ENCODE measurements around the gene CREG2. TPM values are rescaled to one million over a fixed set of nuclear protein-coding genes. Genes with fewer than 3 reads are reported as not detected.

The CREG2 gene
- total RNA-seq, 1 experiment from 2014 or later: 12.3 TPM

DNA sequence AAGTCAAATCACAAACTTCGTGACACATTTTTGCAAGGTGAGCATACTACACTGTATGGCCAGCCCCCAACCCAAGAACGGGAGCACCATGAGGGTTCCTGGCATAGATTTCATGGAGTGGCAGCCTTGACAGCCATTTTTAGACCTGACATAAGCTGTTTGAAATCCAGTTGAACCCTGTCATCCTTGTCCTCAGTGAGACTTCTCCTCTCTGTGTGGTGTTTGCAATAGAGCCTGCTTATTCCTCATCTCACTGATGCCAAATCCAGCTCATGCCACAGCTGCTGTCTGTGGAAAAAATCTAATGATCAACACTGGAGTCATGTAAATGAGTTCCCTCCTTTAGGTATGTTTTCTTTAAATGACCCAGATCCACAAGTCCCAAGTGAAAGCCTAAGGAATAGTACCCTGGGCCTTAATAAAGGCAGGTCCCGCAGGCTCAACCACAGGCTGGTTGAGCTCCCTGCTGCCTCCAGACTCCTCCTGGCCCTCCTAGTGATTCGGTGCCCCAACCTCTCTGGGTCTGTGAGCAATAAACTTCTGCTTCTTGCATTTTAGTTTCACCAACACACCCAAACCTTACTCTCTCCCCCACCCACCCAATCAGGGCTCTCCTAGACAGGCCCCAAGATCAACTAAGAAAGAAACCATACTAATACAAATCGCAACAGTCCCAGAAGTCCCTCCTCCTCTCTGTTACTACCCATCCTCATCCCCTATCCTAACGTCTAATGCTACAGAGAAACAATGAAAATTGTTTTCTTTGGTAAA, 8.4 kb upstream of the CREG2 start:
- H2AFZ ChIP-seq: no peak overlapping the region
- H4K20me1 ChIP-seq (ENCODE audit: insufficient read depth): no peaks in the 10 kb centered on the region
- H3K4me3 ChIP-seq: peak overlapping the region; percentile 31; the same call in 1 of the 2 replicates
- H3K4me2 ChIP-seq: peak overlapping the region; percentile 71
- no peaks in the 10 kb centered on the region for H3K79me2 ChIP-seq (ENCODE audit: low read depth)
- no peak for DNase-seq
- peaks cover 39% of the 10 kb centered on the region for H3K4me1 ChIP-seq (replicated peaks; ENCODE audit: insufficient read depth)
- H3K27ac ChIP-seq: peak overlapping the region; percentile 80
- ChIA-PET CTCF (interaction anchor here (1.0 kb wide), 1 partner anchor 9 kb away, joined by 10 read pairs; no protein-coding TSS in a partner anchor), POLR2A (ENCODE audit: unreplicated experiment) (interaction anchor here (0.6 to 1.0 kb wide), 2 partner anchors 15 to 245 kb away, joined by 3 read pairs; no protein-coding TSS in a partner anchor)
- intact Hi-C loops (cut with micrococcal nuclease; ENCODE audit: unreplicated experiment): loop anchor here (2.0 kb wide), 1 partner anchor 15 kb away; no protein-coding TSS in a partner anchor
- no peak for TF ChIP-seq EZH2 (IDR thresholded peaks at IDR 0.05; ENCODE audit: low read depth)
- TF ChIP-seq, protein P1, sequence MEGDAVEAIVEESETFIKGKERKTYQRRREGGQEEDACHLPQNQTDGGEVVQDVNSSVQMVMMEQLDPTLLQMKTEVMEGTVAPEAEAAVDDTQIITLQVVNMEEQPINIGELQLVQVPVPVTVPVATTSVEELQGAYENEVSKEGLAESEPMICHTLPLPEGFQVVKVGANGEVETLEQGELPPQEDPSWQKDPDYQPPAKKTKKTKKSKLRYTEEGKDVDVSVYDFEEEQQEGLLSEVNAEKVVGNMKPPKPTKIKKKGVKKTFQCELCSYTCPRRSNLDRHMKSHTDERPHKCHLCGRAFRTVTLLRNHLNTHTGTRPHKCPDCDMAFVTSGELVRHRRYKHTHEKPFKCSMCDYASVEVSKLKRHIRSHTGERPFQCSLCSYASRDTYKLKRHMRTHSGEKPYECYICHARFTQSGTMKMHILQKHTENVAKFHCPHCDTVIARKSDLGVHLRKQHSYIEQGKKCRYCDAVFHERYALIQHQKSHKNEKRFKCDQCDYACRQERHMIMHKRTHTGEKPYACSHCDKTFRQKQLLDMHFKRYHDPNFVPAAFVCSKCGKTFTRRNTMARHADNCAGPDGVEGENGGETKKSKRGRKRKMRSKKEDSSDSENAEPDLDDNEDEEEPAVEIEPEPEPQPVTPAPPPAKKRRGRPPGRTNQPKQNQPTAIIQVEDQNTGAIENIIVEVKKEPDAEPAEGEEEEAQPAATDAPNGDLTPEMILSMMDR (conservative IDR thresholded peaks at IDR 0.05): no peak
- no peaks in the 10 kb centered on the region for H3K27me3 ChIP-seq (ENCODE audit: insufficient read depth, low read depth)
- TSS peak; percentile 58 for BruUV-seq (replicated peaks)
- H3K9me3 ChIP-seq (ENCODE audit: insufficient read depth, low read depth): no peaks in the 10 kb centered on the region; the same call in 1 of the 2 replicates
- peaks cover 19% of the 10 kb centered on the region for H3F3A ChIP-seq (ENCODE audit: insufficient read depth, low read depth)
- H3K36me3 ChIP-seq (ENCODE audit: low read depth): no peaks in the 10 kb centered on the region
- H3K9me2 ChIP-seq (ENCODE audit: insufficient read depth): no peaks in the 10 kb centered on the region

DNA sequence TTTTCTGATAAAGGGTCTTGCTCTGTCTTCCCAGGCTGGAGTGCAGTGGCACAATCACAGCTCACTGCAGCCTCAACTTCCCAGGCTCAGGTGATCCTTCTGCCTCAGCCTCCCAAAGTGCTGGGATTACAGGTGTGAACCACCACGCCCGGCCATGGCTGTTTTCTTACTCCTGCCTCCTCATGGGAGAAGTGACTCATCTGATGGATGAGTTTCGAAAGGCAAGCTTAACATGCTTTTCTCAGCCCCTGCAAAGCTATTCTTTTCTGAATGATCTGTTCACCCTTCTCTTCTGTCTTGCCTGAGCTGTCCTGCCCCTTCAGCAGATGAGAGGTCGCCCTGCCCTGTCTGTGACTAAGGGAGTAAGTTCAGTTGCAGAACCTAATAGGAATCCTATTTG, 929 bp upstream of the CREG2 start:
- DNase-seq: peak; percentile 34 to 84
- H3F3A ChIP-seq (ENCODE audit: insufficient read depth, low read depth): peaks cover 10% of the 10 kb centered on the region; the same call in 1 of the 2 replicates
- POLR2A ChIA-PET (ENCODE audit: unreplicated experiment): interaction anchor here (0.6 to 0.7 kb wide), 2 partner anchors 29 to 251 kb away, joined by 3 to 4 read pairs; no protein-coding TSS in a partner anchor
- H3K9me3 ChIP-seq (ENCODE audit: insufficient read depth, low read depth): no peaks in the 10 kb centered on the region
- H3K9me2 ChIP-seq (ENCODE audit: insufficient read depth): no peaks in the 10 kb centered on the region
- no peak for TF ChIP-seq EZH2 (IDR thresholded peaks at IDR 0.05; ENCODE audit: low read depth)
- TF ChIP-seq, protein P1 (conservative IDR thresholded peaks at IDR 0.05): no peak
- CTCF ChIA-PET: interaction anchor here (0.6 to 1.5 kb wide), 5 partner anchors 31 to 46 kb away, joined by 3 to 10 read pairs (median 3); no protein-coding TSS in a partner anchor
- H2AFZ ChIP-seq: no peak overlapping the region
- H3K4me2 ChIP-seq: peak overlapping the region; percentile 81
- H3K4me1 ChIP-seq (replicated peaks; ENCODE audit: insufficient read depth): peaks cover 26% of the 10 kb centered on the region
- H3K4me3 ChIP-seq: peak overlapping the region; percentile 84; the same call in 1 of the 2 replicates
- H3K36me3 ChIP-seq (ENCODE audit: low read depth): no peaks in the 10 kb centered on the region
- no peaks in the 10 kb centered on the region for H4K20me1 ChIP-seq (ENCODE audit: insufficient read depth)
- peaks cover 6% of the 10 kb centered on the region; the same call in 1 of the 2 replicates for H3K79me2 ChIP-seq (ENCODE audit: low read depth)
- intact Hi-C loops (cut with micrococcal nuclease; ENCODE audit: unreplicated experiment): loop anchor here (5.0 kb wide), 2 partner anchors 46 to 81 kb away; partner anchors contain the start of gene RNF149
- no peaks in the 10 kb centered on the region for H3K27me3 ChIP-seq (ENCODE audit: insufficient read depth, low read depth)
- TSS peak; percentile 29 for BruUV-seq (replicated peaks)
- peak overlapping the region; percentile 80 for H3K27ac ChIP-seq

DNA sequence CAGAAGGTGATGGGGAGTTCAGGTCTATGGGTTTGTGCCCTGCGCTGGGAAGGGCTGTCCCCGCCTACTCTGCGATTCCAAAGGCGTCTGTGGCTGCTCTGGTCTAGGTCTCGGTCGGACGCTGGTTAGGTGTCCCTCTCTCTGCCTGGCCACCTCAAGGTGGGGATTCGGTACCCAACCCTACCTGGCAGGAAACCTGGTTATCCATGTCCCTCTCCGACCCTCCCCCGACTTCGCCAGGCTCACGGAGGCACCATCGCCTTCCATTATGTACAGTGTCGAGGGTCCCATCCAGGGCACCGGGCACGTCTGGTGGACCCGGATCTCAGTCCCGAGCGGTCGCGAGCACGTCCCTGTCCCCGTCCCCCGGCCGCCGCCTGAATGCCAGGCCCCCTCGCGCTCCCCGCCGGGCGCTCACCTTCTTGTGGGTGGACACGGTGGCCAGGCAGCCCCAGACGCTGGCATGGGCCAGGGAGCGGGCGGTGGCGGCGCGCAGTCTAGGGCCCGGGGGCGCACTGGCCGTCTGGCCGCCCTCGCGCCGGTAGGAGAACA, 628 bp downstream of the CREG2 start:
- peaks cover 4% of the 10 kb centered on the region; the same call in 1 of the 2 replicates for H3K36me3 ChIP-seq (ENCODE audit: low read depth)
- no peaks in the 10 kb centered on the region for H4K20me1 ChIP-seq (ENCODE audit: insufficient read depth)
- H3K9me3 ChIP-seq (ENCODE audit: insufficient read depth, low read depth): no peaks in the 10 kb centered on the region
- ChIA-PET CTCF (interaction anchor here (0.5 to 1.1 kb wide), 5 partner anchors 10 to 459 kb away, joined by 3 to 13 read pairs (median 6); no protein-coding TSS in a partner anchor), POLR2A (ENCODE audit: unreplicated experiment) (interaction anchor here (0.6 to 0.9 kb wide), 3 partner anchors 24 to 119 kb away, joined by 3 to 7 read pairs (median 4); no protein-coding TSS in a partner anchor)
- H2AFZ ChIP-seq: peak overlapping the region; percentile 89
- H3K4me2 ChIP-seq: peak overlapping the region; percentile 81
- H3K27ac ChIP-seq: peak overlapping the region; percentile 80; the same call in 1 of the 2 replicates
- H3F3A ChIP-seq (ENCODE audit: insufficient read depth, low read depth): peaks cover 10% of the 10 kb centered on the region; the same call in 1 of the 2 replicates
- H3K4me1 ChIP-seq (replicated peaks; ENCODE audit: insufficient read depth): peaks cover 26% of the 10 kb centered on the region
- no TSS peak for BruUV-seq (replicated peaks)
- H3K27me3 ChIP-seq (ENCODE audit: insufficient read depth, low read depth): no peaks in the 10 kb centered on the region
- H3K79me2 ChIP-seq (ENCODE audit: low read depth): peaks cover 6% of the 10 kb centered on the region; the same call in 1 of the 2 replicates
- H3K4me3 ChIP-seq: peak overlapping the region; percentile 84
- DNase-seq: peak in 1 of 2 experiments; percentile 38
- TF ChIP-seq EZH2 (IDR thresholded peaks at IDR 0.05; ENCODE audit: low read depth): no peak
- TF ChIP-seq, protein P1 (conservative IDR thresholded peaks at IDR 0.05): no peak
- no peaks in the 10 kb centered on the region for H3K9me2 ChIP-seq (ENCODE audit: insufficient read depth)
- intact Hi-C loops (cut with micrococcal nuclease; ENCODE audit: unreplicated experiment): loop anchor here (1.0 to 5.0 kb wide), 3 partner anchors 44 to 312 kb away; partner anchors contain the start of gene RNF149
